GM21576 (cell line): ENCODE results near the gene TMEM252.

Source experiments
- ATAC-seq: cut with Tn5 transposase; IDR thresholded peaks from one replicate; pipeline ENCODE4 v1.9.1; 2021; ENCODE audit warnings: mild to moderate bottlenecking, moderate library complexity; ENCODE audit not compliant: unreplicated experiment

The TMEM252 gene

GRCh38 chr9:68500457-68501381 lies 40.0 kb downstream of the TMEM252 start:
- ATAC-seq, result no peak

- no peak for ATAC-seq
These were observed 41.9 kb downstream of the TMEM252 start for GRCh38 chr9:68498816-68499215.

GRCh38 chr9:68497629-68498028 lies 43.1 kb downstream of the TMEM252 start:
- no peak for ATAC-seq

- no peak for ATAC-seq
These were observed 44.3 kb downstream of the TMEM252 start for GRCh38 chr9:68496356-68496755.

GRCh38 chr9:68495247-68495646 lies 45.4 kb downstream of the TMEM252 start:
- no peak for ATAC-seq

GRCh38 chr9:68493958-68494577 lies 46.6 kb downstream of the TMEM252 start:
- ATAC-seq, result no peak

- ATAC-seq, result no peak
These were observed 47.1 kb downstream of the TMEM252 start for GRCh38 chr9:68493541-68493940.

- ATAC-seq, result no peak
These were observed 47.9 kb downstream of the TMEM252 start for GRCh38 chr9:68492806-68493205.

- no peak for ATAC-seq
These were observed 51.0 kb downstream of the TMEM252 start for GRCh38 chr9:68489646-68490045.

- no peak for ATAC-seq
These were observed 52.6 kb downstream of the TMEM252 start for GRCh38 chr9:68488126-68488525.
